ENCODE data around the gene SCYL2.

- TF ChIP-seq POLR2A (IDR thresholded peaks at IDR 0.05) = no peak
- TF ChIP-seq, protein P1, sequence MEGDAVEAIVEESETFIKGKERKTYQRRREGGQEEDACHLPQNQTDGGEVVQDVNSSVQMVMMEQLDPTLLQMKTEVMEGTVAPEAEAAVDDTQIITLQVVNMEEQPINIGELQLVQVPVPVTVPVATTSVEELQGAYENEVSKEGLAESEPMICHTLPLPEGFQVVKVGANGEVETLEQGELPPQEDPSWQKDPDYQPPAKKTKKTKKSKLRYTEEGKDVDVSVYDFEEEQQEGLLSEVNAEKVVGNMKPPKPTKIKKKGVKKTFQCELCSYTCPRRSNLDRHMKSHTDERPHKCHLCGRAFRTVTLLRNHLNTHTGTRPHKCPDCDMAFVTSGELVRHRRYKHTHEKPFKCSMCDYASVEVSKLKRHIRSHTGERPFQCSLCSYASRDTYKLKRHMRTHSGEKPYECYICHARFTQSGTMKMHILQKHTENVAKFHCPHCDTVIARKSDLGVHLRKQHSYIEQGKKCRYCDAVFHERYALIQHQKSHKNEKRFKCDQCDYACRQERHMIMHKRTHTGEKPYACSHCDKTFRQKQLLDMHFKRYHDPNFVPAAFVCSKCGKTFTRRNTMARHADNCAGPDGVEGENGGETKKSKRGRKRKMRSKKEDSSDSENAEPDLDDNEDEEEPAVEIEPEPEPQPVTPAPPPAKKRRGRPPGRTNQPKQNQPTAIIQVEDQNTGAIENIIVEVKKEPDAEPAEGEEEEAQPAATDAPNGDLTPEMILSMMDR (IDR thresholded peaks at IDR 0.05 in 4 of 5, conservative IDR thresholded peaks at IDR 0.05 in 1 of 5) = no peak
These were observed 44.3 kb downstream of the SCYL2 start for GRCh38 chr12:100311317-100311716.

Measured in gastrocnemius medialis (tissue), 4 donors.